Ovary (tissue), 9 donors: ENCODE data around the gene TNS3. TPM values are rescaled to one million over a fixed set of nuclear protein-coding genes. Genes with fewer than 3 reads are reported as not detected.

Source experiments
- DNase-seq, 5 donors: peaks; one replicate each; pipeline ENCODE4 v3.0.0-alpha.2; 2019 to 2020
- H3K27ac ChIP-seq, 2 donors: fragments of 200-600 bp; one replicate each; pipeline versions ENCODE4 v1.5.1 to v1.8.0; 2019 to 2022
- H3K27me3 ChIP-seq: fragments of 200-600 bp; one replicate; pipeline ENCODE4 v1.8.0; 2022
- H3K36me3 ChIP-seq: fragments of 200-600 bp; sonication (generic); one replicate; pipeline ENCODE4 v1.5.1; 2019
- H3K4me1 ChIP-seq: one replicate; pipeline ENCODE4 v1.8.1; 2013; ENCODE audit warnings: mild to moderate bottlenecking, moderate library complexity; ENCODE audit not compliant: insufficient read depth
- H3K4me3 ChIP-seq: fragments of 200-600 bp; sonication (generic); one replicate; pipeline ENCODE4 v1.5.1; 2017
- H3K9me3 ChIP-seq, 2 donors: fragments of 200-600 bp in 1 of 2; sonication (generic) in 1 of 2; one replicate each; pipeline versions ENCODE4 v1.5.1 to v1.8.1; 2013 to 2019; ENCODE audit warnings: mild to moderate bottlenecking in 1 of 2, moderate library complexity in 1 of 2
- EP300 ChIP-seq: sonication (generic); formaldehyde crosslinking; IDR thresholded peaks from one replicate; pipeline ENCODE4 v1.6.1; 2017; ENCODE audit warnings: antibody characterized with exemption
- POLR2A ChIP-seq: fragments of 450-650 bp; IDR thresholded peaks from one replicate; pipeline ENCODE4 v1.6.1; 2017; ENCODE audit warnings: antibody characterized with exemption, mild to moderate bottlenecking, moderate library complexity
- WGBS, 3 donors: extraction: QIAGEN DNeasy Blood & Tissue Kit in 1 of 3; methylation state at CpG; one replicate each; pipeline versions ENCODE4 v1.1.5 to v1.1.7; 2013 to 2017; 5-methylcytosine and 5-hydroxymethylcytosine counted together
- intact Hi-C, 4 donors: fragments of 100-400 bp; cut with DNase I; formaldehyde crosslinking; loops; one replicate each; pipeline versions ENCODE4 v1.11.0 to v1.15.1; 2022 to 2023
- polyA plus RNA-seq, 2 donors: library from polyadenylated mRNA; stranded (reverse); fragments of 200-250 nt in 1 of 2; fragments of 350-450 nt in 1 of 2; fragmentation: Illumina TruSeq in 1 of 2; extraction: RNeasy Lipid Tissue Mini Kit (QIAGEN cat#74804) in 1 of 2; gene quantifications; one replicate each; pipeline ENCODE4 v1.2.3, GENCODE V29; 2013 to 2014
- total RNA-seq, 7 donors: library from RNA; depleted of rRNA in 2 of 7; stranded (reverse); fragments of >200 nt in 2 of 7; fragmentation: NEBNext Ultra II Directional in 3 of 7; extraction: Animal tissue kit (Norgen Biotek cat#: 25700) in 3 of 7; gene quantifications; one replicate each; pipeline versions ENCODE4 v1.1.0 to v1.2.4, GENCODE V29; 2016 to 2023
- TF ChIP-seq, protein P1 (sequence below), 3 donors: fragments of 450-650 bp in 2 of 3; fragments of 200-600 bp in 1 of 3; IDR thresholded peaks; one replicate each; pipeline versions ENCODE4 v1.5.1 to v1.8.0; 2016 to 2022; ENCODE audit warnings: antibody characterized with exemption in 3 of 3, mild to moderate bottlenecking in 1 of 3
- donor health status: DM: no; HTN: no; CAD: no; lungs with moderate emphysema.
- donor health status: DM: no; HTN: no; CAD: no.
- donor health status: Bipolar disorder and iron deficiency.
- donor health status: DM: yes; HTN: yes; CAD: no.
- donor health status: DM: no; HTN: no; CAD: no.
- donor health status: DM: yes; HTN: yes; CAD: no.

The TNS3 gene
- total and polyA plus RNA-seq, 9 donors = 36.6 to 137 (median 91.3) TPM

DNA sequence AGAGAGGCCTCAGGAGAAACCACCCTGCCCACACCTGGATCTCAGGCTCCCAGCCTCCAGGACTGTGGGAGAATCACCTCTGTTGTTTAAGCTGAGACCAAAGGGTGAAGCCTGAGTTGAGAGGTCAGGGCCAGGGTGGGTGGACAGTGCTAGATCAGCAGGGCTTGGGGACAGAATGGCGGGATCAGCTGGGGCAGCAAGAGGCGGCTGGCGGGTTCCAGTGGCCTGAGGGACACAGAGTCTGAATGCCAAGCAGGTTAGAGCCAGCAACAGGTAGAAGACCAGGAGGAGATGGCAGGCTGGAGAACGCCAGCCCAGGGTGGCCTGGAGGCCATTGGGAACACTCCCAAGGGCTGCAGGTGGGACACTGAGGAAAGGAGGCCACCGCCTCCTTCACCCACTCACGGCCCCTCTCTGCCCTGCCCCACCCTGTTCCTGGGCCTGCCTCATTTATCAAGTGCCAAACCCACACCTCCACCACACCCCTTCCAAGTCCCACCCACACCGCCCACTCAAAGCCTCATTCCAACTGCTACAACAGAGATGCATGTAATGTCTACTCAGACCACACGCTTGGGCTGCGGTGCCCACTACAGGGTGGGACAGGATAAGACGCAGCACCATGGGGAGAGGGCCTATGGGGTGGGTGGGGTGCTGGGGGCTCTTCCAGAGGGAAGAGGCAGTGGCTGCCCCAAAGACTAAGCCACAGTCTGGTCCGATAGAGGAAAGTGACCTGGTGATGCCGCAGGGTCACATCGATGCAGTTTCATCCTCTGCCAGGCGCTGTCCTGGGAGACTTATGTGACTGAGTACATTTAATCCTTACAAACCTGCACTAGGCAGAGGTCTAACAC lies 173.9 kb downstream of the TNS3 start:
- Histone ChIP-seq H3K4me3 (no peak overlapping the region), H3K27me3 (no peaks in the 10 kb centered on the region), H3K36me3 (no peaks in the 10 kb centered on the region), H3K4me1 (peaks cover 34% of the 10 kb centered on the region), H3K27ac (peak overlapping the region; percentile 25 to 75), H3K9me3 (no peaks in the 10 kb centered on the region)
- intact Hi-C loops = loop anchor here in 1 of 4 donors (10.0 kb wide), 1 partner anchor 83 kb away; no protein-coding TSS in a partner anchor
- 95 to 97% (median 96%) methylated on average over 14 of the region's 14 CpGs for WGBS, 3 donors
- peak in 4 of 5 donors; percentile 11 to 31 (median 22) for DNase-seq
- TF ChIP-seq, protein P1, sequence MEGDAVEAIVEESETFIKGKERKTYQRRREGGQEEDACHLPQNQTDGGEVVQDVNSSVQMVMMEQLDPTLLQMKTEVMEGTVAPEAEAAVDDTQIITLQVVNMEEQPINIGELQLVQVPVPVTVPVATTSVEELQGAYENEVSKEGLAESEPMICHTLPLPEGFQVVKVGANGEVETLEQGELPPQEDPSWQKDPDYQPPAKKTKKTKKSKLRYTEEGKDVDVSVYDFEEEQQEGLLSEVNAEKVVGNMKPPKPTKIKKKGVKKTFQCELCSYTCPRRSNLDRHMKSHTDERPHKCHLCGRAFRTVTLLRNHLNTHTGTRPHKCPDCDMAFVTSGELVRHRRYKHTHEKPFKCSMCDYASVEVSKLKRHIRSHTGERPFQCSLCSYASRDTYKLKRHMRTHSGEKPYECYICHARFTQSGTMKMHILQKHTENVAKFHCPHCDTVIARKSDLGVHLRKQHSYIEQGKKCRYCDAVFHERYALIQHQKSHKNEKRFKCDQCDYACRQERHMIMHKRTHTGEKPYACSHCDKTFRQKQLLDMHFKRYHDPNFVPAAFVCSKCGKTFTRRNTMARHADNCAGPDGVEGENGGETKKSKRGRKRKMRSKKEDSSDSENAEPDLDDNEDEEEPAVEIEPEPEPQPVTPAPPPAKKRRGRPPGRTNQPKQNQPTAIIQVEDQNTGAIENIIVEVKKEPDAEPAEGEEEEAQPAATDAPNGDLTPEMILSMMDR (IDR thresholded peaks at IDR 0.05) = no peak

DNA sequence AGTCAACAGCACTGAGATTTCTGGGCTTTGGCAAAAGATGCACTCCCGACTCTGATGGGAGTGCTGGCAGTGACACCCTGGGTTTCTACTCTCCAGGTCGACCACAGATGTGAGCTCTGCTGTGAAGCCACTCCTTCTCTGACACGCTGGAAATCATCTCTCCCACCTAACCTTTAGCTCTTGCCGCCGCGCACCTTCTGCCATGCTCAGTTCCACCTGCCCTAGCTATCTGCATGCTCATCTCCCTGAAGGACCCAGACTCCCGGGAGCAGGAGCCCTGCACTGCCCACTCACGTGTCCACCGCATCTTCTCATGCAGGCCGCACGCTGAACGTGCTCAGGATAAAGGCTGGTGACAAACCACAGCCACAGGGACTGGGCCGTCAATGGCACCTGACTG lies 174.8 kb downstream of the TNS3 start:
- peak in 3 of 5 donors; percentile 23 to 30 (median 24) for DNase-seq
- H3K27ac ChIP-seq = peak overlapping the region in 1 of 2 donors; percentile 75
- H3K27me3 ChIP-seq = no peaks in the 10 kb centered on the region
- 61 to 68% (median 62%) methylated on average over 13 of the region's 13 CpGs for WGBS, 3 donors
- no peaks in the 10 kb centered on the region for H3K36me3 ChIP-seq
- H3K4me3 ChIP-seq = no peak overlapping the region
- intact Hi-C loops = loop anchor here in 1 of 4 donors (10.0 kb wide), 1 partner anchor 82 kb away; no protein-coding TSS in a partner anchor
- H3K4me1 ChIP-seq = peaks cover 40% of the 10 kb centered on the region
- TF ChIP-seq EP300 = no peak
- TF ChIP-seq, protein P1 (IDR thresholded peaks at IDR 0.05) = no peak
- no peak for TF ChIP-seq POLR2A
- no peaks in the 10 kb centered on the region for H3K9me3 ChIP-seq

DNA sequence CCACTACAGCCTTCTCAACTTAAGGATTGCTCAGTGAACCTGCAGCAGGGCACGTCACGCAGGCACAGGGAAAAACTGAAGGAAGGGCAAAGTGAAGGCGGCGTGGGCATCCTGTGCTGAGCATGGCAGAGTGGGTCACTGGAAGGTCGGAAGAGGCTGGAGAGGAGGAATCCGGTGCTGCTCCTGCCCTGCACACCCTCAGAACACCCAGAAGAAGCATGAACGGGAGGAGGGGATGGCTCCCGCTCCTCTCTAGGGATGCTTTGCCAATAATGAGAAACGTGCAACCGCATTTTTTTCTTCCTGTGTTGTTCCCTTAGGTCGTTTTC lies 175.1 kb downstream of the TNS3 start:
- intact Hi-C loops = loop anchor here in 1 of 4 donors (10.0 kb wide), 1 partner anchor 82 kb away; no protein-coding TSS in a partner anchor
- WGBS, 3 donors = 12 to 18% (median 14%) methylated on average over 11 of the region's 11 CpGs
- Histone ChIP-seq H3K27me3 (no peaks in the 10 kb centered on the region), H3K4me1 (peaks cover 42% of the 10 kb centered on the region), H3K4me3 (no peak overlapping the region), H3K9me3 (no peaks in the 10 kb centered on the region), H3K27ac (peak overlapping the region in 1 of 2 donors; percentile 75), H3K36me3 (no peaks in the 10 kb centered on the region)
- TF ChIP-seq EP300 (no peak), POLR2A (no peak)
- TF ChIP-seq, protein P1 (IDR thresholded peaks at IDR 0.05) = no peak
- no peak for DNase-seq

DNA sequence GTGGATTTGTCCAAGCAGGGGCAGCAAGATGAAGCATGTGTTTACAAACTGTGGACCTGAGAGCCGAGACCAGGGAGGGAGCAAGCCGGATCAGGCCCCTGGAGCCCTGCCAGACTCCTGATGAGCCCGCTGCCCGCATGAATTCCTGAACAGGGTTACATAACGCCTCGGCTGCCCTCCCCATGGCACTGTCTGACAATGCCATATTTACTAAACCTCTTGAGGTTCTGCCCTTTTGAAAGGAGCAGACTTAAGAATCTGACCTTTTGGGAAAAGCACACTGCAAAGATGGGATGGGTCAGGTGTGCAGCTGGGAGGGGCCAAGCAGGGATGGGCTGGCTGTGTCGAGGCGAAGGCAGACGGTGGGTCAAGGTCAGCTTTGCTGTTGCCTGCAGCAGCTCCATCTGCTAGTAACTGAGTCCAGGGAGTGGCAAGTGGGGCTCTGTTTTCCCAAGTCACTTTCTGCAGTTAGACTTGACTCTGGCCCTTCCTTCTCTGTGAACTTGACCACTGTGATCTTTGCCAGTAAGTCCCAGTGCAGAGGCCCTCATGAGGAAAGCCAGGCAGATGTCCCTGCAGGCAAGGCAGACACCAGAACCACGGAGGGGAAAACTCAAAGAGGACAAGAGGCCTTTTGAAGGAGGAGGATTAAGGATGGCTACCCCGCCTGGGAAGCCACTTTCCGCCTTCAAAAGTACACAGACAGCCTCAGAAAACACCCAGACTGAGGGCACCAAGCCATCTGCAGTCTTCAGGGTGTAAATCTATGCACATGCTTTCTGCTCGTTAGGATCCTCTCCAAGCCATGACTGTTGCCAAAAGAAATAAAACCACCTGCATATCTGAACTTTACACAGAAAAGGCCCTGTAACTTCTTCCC lies 175.8 kb downstream of the TNS3 start:
- WGBS, 3 donors = 5 to 9% (median 6%) methylated on average over 12 to 13 of the region's 13 CpGs
- no peak overlapping the region for H3K4me3 ChIP-seq
- no peaks in the 10 kb centered on the region for H3K27me3 ChIP-seq
- TF ChIP-seq, protein P1 (IDR thresholded peaks at IDR 0.05) = no peak
- TF ChIP-seq EP300 (no peak), POLR2A (no peak)
- DNase-seq = peak; percentile 62 to 84 (median 70)
- H3K9me3 ChIP-seq = no peaks in the 10 kb centered on the region
- H3K27ac ChIP-seq = peak overlapping the region; percentile 26 to 75
- peaks cover 42% of the 10 kb centered on the region for H3K4me1 ChIP-seq
- intact Hi-C loops = loop anchor here in 1 of 4 donors (10.0 kb wide), 1 partner anchor 81 kb away; no protein-coding TSS in a partner anchor
- no peaks in the 10 kb centered on the region for H3K36me3 ChIP-seq
